ENCODE results near the gene GLB1L3.

- TF ChIP-seq, protein P1, sequence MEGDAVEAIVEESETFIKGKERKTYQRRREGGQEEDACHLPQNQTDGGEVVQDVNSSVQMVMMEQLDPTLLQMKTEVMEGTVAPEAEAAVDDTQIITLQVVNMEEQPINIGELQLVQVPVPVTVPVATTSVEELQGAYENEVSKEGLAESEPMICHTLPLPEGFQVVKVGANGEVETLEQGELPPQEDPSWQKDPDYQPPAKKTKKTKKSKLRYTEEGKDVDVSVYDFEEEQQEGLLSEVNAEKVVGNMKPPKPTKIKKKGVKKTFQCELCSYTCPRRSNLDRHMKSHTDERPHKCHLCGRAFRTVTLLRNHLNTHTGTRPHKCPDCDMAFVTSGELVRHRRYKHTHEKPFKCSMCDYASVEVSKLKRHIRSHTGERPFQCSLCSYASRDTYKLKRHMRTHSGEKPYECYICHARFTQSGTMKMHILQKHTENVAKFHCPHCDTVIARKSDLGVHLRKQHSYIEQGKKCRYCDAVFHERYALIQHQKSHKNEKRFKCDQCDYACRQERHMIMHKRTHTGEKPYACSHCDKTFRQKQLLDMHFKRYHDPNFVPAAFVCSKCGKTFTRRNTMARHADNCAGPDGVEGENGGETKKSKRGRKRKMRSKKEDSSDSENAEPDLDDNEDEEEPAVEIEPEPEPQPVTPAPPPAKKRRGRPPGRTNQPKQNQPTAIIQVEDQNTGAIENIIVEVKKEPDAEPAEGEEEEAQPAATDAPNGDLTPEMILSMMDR (conservative IDR thresholded peaks at IDR 0.05; ENCODE audit: low read length), result no peak
- no peak for TF ChIP-seq EZH2phosphoT487 (IDR thresholded peaks at IDR 0.05; ENCODE audit: borderline replicate concordance)
Measured at GRCh38 chr11:134289789-134290188, 13.6 kb downstream of the GLB1L3 start.
